ENCODE measurements around the gene CXCR6. TPM values are rescaled to one million over a fixed set of nuclear protein-coding genes. Genes with fewer than 3 reads are reported as not detected.
A peak's percentile ranks its signal among the peaks of the same experiment; 100 is the strongest.

The CXCR6 gene
- total and polyA plus RNA-seq, 2 experiments from 2014 or later, result not detected

GRCh38 chr3:45991341-45991740 lies 48.1 kb downstream of the CXCR6 start:
- H3K4me1 ChIP-seq (ENCODE audit: insufficient read depth), result peaks cover 51% of the 10 kb centered on the region
- no peaks in the 10 kb centered on the region for H3K27me3 ChIP-seq (replicated peaks; ENCODE audit: insufficient read depth)
- H3K4me2 ChIP-seq (ENCODE audit: unreplicated experiment), result no peak overlapping the region
- WGBS, 2 experiments (ENCODE audit: low coverage in 1 of 2, low lambda C conversion rate in 2 of 2, missing lambda C conversion rate in 2 of 2), result 85 to 88% methylated on average over 6 of the region's 6 CpGs
- H3K36me3 ChIP-seq (ENCODE audit: low read depth), result no peaks in the 10 kb centered on the region
- H3K27ac ChIP-seq, result no peak overlapping the region
- H3F3A ChIP-seq (ENCODE audit: insufficient read depth), result peaks cover 50% of the 10 kb centered on the region
- in situ Hi-C loops (cut with MboI), result no loop called here
- H3K9me3 ChIP-seq (ENCODE audit: low read depth), result no peaks in the 10 kb centered on the region
- H4K20me1 ChIP-seq (ENCODE audit: insufficient read depth), result no peaks in the 10 kb centered on the region
- DNase-seq, result no peak
- H3K4me3 ChIP-seq, result no peak overlapping the region
- no peak overlapping the region for H2AFZ ChIP-seq
- H3K9me2 ChIP-seq (ENCODE audit: insufficient read depth), result no peaks in the 10 kb centered on the region
- no peaks in the 10 kb centered on the region for H3K79me2 ChIP-seq (ENCODE audit: insufficient read depth)
- no peak overlapping the region for H3K9ac ChIP-seq
- TF ChIP-seq EZH2phosphoT487 (IDR thresholded peaks at IDR 0.05; ENCODE audit: insufficient read depth, low read depth) (no peak), EZH2 (IDR thresholded peaks at IDR 0.05; ENCODE audit: insufficient read depth, poor library complexity, severe bottlenecking) (no peak)

DNA sequence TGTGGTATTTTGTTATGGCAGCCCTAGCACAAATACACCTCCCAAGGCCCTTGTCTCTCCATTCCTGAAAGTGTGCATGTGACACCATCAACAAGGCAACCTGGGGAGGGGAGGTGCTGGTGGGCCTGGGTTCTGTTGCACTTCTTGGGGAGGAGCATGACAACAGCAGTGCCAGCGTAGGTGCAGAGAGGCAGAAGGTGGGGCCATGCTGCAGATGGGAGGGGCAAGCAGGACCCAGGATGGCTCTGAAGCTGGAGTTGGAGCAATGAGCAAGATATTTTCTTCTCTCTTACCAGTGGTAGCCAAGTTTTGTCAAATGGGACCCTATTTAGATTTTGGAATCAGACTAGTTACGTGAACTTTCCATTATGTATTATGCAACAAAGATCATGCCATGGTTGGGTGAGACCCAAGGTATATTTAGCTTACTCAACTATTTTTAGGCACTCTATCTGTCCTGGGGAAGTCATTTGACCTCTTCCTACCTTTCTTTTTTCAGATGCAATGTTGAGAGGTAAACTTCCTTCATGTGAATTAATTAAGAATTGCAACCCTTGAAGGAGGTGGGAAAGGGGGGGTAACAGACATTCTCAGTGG lies 49.0 kb downstream of the CXCR6 start:
- Histone ChIP-seq H3K4me2 (ENCODE audit: unreplicated experiment) (no peak overlapping the region), H3K27ac (peak overlapping the region; percentile 24)
- TF ChIP-seq EZH2phosphoT487 (IDR thresholded peaks at IDR 0.05; ENCODE audit: insufficient read depth, low read depth) (no peak), EZH2 (IDR thresholded peaks at IDR 0.05; ENCODE audit: insufficient read depth, poor library complexity, severe bottlenecking) (no peak)

GRCh38 chr3:45992821-45993221 lies 49.6 kb downstream of the CXCR6 start:
- Histone ChIP-seq H3K27ac (peak overlapping the region; percentile 24), H3K4me2 (ENCODE audit: unreplicated experiment) (peak overlapping the region; percentile 33), H3K4me1 (ENCODE audit: insufficient read depth) (peaks cover 36% of the 10 kb centered on the region)

More for the DNA sequence above, 49.0 kb downstream of the CXCR6 start:
- H3F3A ChIP-seq (ENCODE audit: insufficient read depth), result peaks cover 41% of the 10 kb centered on the region
- H3K79me2 ChIP-seq (ENCODE audit: insufficient read depth), result no peaks in the 10 kb centered on the region
- H2AFZ ChIP-seq, result no peak overlapping the region
- no peaks in the 10 kb centered on the region for H3K27me3 ChIP-seq (replicated peaks; ENCODE audit: insufficient read depth)
- peaks cover 42% of the 10 kb centered on the region for H3K4me1 ChIP-seq (ENCODE audit: insufficient read depth)
- H4K20me1 ChIP-seq (ENCODE audit: insufficient read depth), result no peaks in the 10 kb centered on the region
- WGBS, 2 experiments (ENCODE audit: low coverage in 1 of 2, low lambda C conversion rate in 2 of 2, missing lambda C conversion rate in 2 of 2), result 91 to 92% methylated on average over 2 of the region's 2 CpGs
- peak; percentile 26 for DNase-seq
- H3K36me3 ChIP-seq (ENCODE audit: low read depth), result no peaks in the 10 kb centered on the region
- no peak overlapping the region for H3K9ac ChIP-seq
- in situ Hi-C loops (cut with MboI), result no loop called here
- no peaks in the 10 kb centered on the region for H3K9me3 ChIP-seq (ENCODE audit: low read depth)
- H3K9me2 ChIP-seq (ENCODE audit: insufficient read depth), result no peaks in the 10 kb centered on the region
- H3K4me3 ChIP-seq, result no peak overlapping the region

GRCh38 chr3:45993421-45994027 lies 50.3 kb downstream of the CXCR6 start:
- H3K9me3 ChIP-seq (ENCODE audit: low read depth), result no peaks in the 10 kb centered on the region
- in situ Hi-C loops (cut with MboI), result no loop called here
- H3K27me3 ChIP-seq (replicated peaks; ENCODE audit: insufficient read depth), result no peaks in the 10 kb centered on the region
- peaks cover 31% of the 10 kb centered on the region for H3F3A ChIP-seq (ENCODE audit: insufficient read depth)
- no peaks in the 10 kb centered on the region for H3K36me3 ChIP-seq (ENCODE audit: low read depth)
- no peaks in the 10 kb centered on the region for H3K79me2 ChIP-seq (ENCODE audit: insufficient read depth)
- peak; percentile 43 for DNase-seq
- TF ChIP-seq EZH2phosphoT487 (IDR thresholded peaks at IDR 0.05; ENCODE audit: insufficient read depth, low read depth) (no peak), EZH2 (IDR thresholded peaks at IDR 0.05; ENCODE audit: insufficient read depth, poor library complexity, severe bottlenecking) (no peak)
- no peak overlapping the region for H3K4me3 ChIP-seq
- H3K27ac ChIP-seq, result peak overlapping the region; percentile 24; the same call in 1 of the 2 replicates
- no peak overlapping the region for H2AFZ ChIP-seq
- H3K4me1 ChIP-seq (ENCODE audit: insufficient read depth), result peaks cover 29% of the 10 kb centered on the region
- no peaks in the 10 kb centered on the region for H4K20me1 ChIP-seq (ENCODE audit: insufficient read depth)
- H3K4me2 ChIP-seq (ENCODE audit: unreplicated experiment), result peak overlapping the region; percentile 33
- H3K9ac ChIP-seq, result no peak overlapping the region
- H3K9me2 ChIP-seq (ENCODE audit: insufficient read depth), result no peaks in the 10 kb centered on the region
- WGBS, 2 experiments (ENCODE audit: low coverage in 1 of 2, low lambda C conversion rate in 2 of 2, missing lambda C conversion rate in 2 of 2), result 61 to 69% methylated on average over 3 of the region's 3 CpGs

More at GRCh38 chr3:45992821-45993221, 49.6 kb downstream of the CXCR6 start:
- WGBS, 2 experiments (ENCODE audit: low coverage in 1 of 2, low lambda C conversion rate in 2 of 2, missing lambda C conversion rate in 2 of 2), result 12 to 16% methylated on average over 2 of the region's 2 CpGs
- Histone ChIP-seq H4K20me1 (ENCODE audit: insufficient read depth) (no peaks in the 10 kb centered on the region), H3K36me3 (ENCODE audit: low read depth) (no peaks in the 10 kb centered on the region), H3K9ac (no peak overlapping the region), H3K9me2 (ENCODE audit: insufficient read depth) (no peaks in the 10 kb centered on the region), H3K9me3 (ENCODE audit: low read depth) (no peaks in the 10 kb centered on the region), H3K4me3 (no peak overlapping the region), H3K79me2 (ENCODE audit: insufficient read depth) (no peaks in the 10 kb centered on the region), H2AFZ (no peak overlapping the region), H3K27me3 (replicated peaks; ENCODE audit: insufficient read depth) (no peaks in the 10 kb centered on the region), H3F3A (ENCODE audit: insufficient read depth) (peaks cover 38% of the 10 kb centered on the region)
- peak; percentile 82 for DNase-seq
- TF ChIP-seq EZH2 (IDR thresholded peaks at IDR 0.05; ENCODE audit: insufficient read depth, poor library complexity, severe bottlenecking) (no peak), EZH2phosphoT487 (IDR thresholded peaks at IDR 0.05; ENCODE audit: insufficient read depth, low read depth) (no peak)
- in situ Hi-C loops (cut with MboI), result no loop called here

Measured in GM23248 (cell line).